Ishikawa (cell line): ENCODE data around the gene MORC2.

Experiments
- CEBPB ChIP-seq: IDR thresholded peaks from 2 replicates; pipeline ENCODE4 v1.6.1; 2012
- MAX ChIP-seq: IDR thresholded peaks from 2 replicates; pipeline ENCODE4 v1.6.1; 2012
- RAD21 ChIP-seq: IDR thresholded peaks from 2 replicates; pipeline ENCODE4 v1.6.1; 2012; ENCODE audit warnings: low read depth
- REST ChIP-seq: IDR thresholded peaks from 2 replicates; pipeline ENCODE4 v1.6.1; 2012; ENCODE audit warnings: low read depth, mild to moderate bottlenecking
- TAF1 ChIP-seq: IDR thresholded peaks from 2 replicates; pipeline ENCODE4 v1.6.1; 2012; ENCODE audit warnings: low read depth, mild to moderate bottlenecking
- TEAD4 ChIP-seq: IDR thresholded peaks from 2 replicates; pipeline ENCODE4 v1.6.1; 2012
- USF1 ChIP-seq: IDR thresholded peaks from 2 replicates; pipeline ENCODE4 v1.6.1; 2012

- TF ChIP-seq TAF1, result no peak
- TF ChIP-seq RAD21, result no peak
- TF ChIP-seq TEAD4, result no peak
- TF ChIP-seq CEBPB, result no peak
- no peak for TF ChIP-seq REST
- TF ChIP-seq MAX, result no peak
- TF ChIP-seq USF1, result no peak
Observed at GRCh38 chr22:30953206-30953605, 15.4 kb downstream of the MORC2 start.
